AG09319 (cell line): ENCODE data around the gene PRRT1B.

ENCODE experiments used
- DNase-seq: peaks from one replicate; pipeline ENCODE4 v3.0.0-alpha.2; 2010; ENCODE audit warnings: low read depth; ENCODE audit errors: extremely low read depth
- CTCF ChIP-seq: IDR thresholded peaks from 2 replicates; pipeline ENCODE4 v1.5.1; 2011; ENCODE audit warnings: low read depth, mild to moderate bottlenecking, inconsistent platforms, low read length, moderate library complexity

PRRT1B gene

GRCh38 chr9:131578731-131579504 lies 33.6 kb downstream of the PRRT1B start:
- no peak for DNase-seq

GRCh38 chr9:131579789-131580211 lies 34.5 kb downstream of the PRRT1B start:
- no peak for TF ChIP-seq CTCF
- DNase-seq = no peak

More at GRCh38 chr9:131578731-131579504, 33.6 kb downstream of the PRRT1B start:
- TF ChIP-seq CTCF = no peak

GRCh38 chr9:131580358-131580757 lies 35.0 kb downstream of the PRRT1B start:
- TF ChIP-seq CTCF = no peak
- no peak for DNase-seq

GRCh38 chr9:131582056-131582455 lies 36.7 kb downstream of the PRRT1B start:
- no peak for DNase-seq
- no peak for TF ChIP-seq CTCF

GRCh38 chr9:131582466-131583336 lies 37.4 kb downstream of the PRRT1B start:
- TF ChIP-seq CTCF = no peak

GRCh38 chr9:131583337-131583645 lies 38.0 kb downstream of the PRRT1B start:
- TF ChIP-seq CTCF = no peak
- DNase-seq = no peak

More at GRCh38 chr9:131582466-131583336, 37.4 kb downstream of the PRRT1B start:
- no peak for DNase-seq
